ENCODE data around the gene APOA5.
"Not testable (repeated sequence)": the region's sequence is repeated elsewhere in the genome, so short reads cannot be mapped to it uniquely, and the experiment has no call there.

APOA5 gene

DNA sequence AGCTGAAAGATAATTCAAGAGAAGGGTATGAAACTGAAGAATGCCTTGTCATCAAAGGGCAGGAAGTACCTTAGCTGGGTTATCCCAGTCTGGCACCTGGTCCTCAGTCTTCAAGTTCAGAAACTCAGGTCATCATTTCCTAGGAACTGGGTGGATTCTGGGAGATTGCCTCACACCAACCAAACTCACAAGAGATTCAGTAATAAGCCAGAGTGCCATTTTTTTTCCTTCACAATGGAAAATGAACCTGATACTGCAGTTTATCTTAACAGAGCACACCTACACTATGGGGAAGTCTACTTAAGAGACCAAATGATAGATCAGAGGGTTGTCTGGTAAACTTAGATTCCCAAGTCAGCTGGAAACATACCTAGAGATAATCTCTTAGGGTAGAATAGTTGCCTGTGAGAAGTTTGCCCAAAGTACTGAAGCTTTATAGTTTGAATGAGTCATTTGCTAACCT lies 15.1 kb downstream of the APOA5 start:
- Mint-ChIP-seq H3K4me1 (ENCODE audit: low read depth) (peaks cover 74% of the 10 kb centered on the region), H3K36me3 (ENCODE audit: low read depth) (peaks cover 57% of the 10 kb centered on the region), H3K27ac (peak overlapping the region; percentile 80)

DNA sequence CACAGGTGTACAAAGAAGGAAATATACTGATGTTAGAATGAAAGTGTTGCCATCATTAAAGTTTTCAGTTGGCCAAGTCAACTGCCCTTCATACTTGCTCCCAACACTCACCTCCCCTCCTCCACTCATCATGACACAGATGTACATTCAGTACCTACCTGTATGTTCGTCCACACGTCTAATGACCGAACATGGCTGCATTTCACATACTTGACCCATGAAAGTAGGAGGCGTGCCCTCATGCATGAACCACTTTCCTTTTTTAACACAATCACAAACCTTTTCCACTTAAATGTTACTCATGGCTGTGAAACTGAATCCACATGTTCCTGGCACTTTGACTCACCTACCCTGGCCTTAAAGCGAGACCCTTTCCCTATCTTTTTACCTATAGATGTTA lies 15.7 kb downstream of the APOA5 start:
- Mint-ChIP-seq H3K9me3 (no peaks in the 10 kb centered on the region), H3K4me3 (no peak overlapping the region), H3K36me3 (ENCODE audit: low read depth) (peaks cover 55% of the 10 kb centered on the region), H3K27me3 (no peaks in the 10 kb centered on the region), H3K4me1 (ENCODE audit: low read depth) (peaks cover 74% of the 10 kb centered on the region), H3K27ac (peak overlapping the region; percentile 80)

More for the DNA sequence above, 15.1 kb downstream of the APOA5 start:
- Mint-ChIP-seq H3K4me3 (peak overlapping the region; percentile 2), H3K9me3 (no peaks in the 10 kb centered on the region), H3K27me3 (no peaks in the 10 kb centered on the region)

DNA sequence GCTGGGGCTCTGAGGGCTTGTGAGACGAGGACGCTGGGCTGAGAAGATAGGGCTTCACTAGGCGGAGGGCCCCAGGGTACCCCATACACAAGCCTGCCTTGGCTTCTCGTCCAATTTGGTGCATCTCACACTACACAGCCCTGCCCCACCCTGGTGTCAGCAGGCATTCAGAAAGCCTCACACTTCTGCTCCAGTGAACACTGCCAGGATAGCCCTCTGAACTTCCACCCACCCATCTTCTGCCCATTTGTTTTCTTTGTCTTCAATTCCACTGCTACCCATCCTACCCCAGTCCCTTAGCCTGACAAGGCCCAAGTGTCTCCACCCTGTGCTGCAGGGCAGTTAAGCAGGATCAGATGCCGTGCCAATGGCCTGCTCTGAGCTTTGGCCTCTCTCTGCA lies 17.0 kb downstream of the APOA5 start:
- H3K27me3 Mint-ChIP-seq = no peaks in the 10 kb centered on the region
- peaks cover 76% of the 10 kb centered on the region for H3K4me1 Mint-ChIP-seq (ENCODE audit: low read depth)
- no peak overlapping the region for H3K27ac Mint-ChIP-seq
- peak overlapping the region; percentile 3 for H3K4me3 Mint-ChIP-seq
- no peaks in the 10 kb centered on the region for H3K9me3 Mint-ChIP-seq
- H3K36me3 Mint-ChIP-seq (ENCODE audit: low read depth) = peaks cover 51% of the 10 kb centered on the region

DNA sequence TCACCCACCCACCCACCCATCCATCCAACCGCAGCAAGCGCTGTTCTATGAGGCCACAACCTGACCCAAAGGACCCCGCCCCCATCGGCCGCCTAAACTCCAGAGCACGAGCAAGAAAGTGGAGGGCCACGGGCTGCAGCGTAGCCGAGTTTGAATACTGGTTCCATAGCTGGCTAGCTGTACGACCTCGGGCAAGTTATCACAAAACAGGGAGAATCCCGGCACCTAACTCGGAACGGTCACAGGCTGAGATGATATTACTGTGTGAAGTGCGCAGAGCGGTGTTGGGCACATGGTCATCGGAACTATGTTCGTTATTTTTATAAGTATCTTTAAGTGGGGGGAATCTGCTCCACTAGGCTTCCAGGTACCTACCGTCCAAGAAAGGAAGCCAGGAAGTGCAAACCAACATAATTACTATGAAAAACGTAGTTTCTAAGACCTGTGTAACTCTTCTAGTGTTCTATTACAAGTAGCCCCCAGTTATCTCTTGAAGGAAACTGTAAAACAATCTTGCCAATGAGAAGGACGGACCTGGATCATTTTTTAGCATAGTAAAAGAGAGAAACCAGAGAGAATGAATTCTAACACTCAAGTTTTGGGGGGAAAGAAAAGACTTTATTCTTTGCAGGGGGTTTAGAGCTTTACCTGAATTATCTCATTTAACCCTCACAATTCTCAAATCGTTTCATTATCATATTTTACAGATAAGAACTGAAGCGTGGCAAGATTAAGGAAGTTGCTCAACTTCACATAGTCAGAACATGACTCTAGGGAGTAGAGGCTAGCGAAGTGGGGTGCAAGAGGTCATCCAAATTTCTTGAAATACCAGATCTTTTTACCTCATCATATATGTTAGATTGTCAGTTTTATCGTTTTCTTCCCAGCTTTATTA lies 18.2 kb downstream of the APOA5 start:
- H3K36me3 Mint-ChIP-seq (ENCODE audit: low read depth) = peaks cover 48% of the 10 kb centered on the region
- no peaks in the 10 kb centered on the region for H3K9me3 Mint-ChIP-seq
- no peaks in the 10 kb centered on the region for H3K27me3 Mint-ChIP-seq
- H3K4me3 Mint-ChIP-seq = peak overlapping the region; percentile 93
- peak overlapping the region; percentile 95 for H3K27ac Mint-ChIP-seq
- H3K4me1 Mint-ChIP-seq (ENCODE audit: low read depth) = peaks cover 68% of the 10 kb centered on the region

DNA sequence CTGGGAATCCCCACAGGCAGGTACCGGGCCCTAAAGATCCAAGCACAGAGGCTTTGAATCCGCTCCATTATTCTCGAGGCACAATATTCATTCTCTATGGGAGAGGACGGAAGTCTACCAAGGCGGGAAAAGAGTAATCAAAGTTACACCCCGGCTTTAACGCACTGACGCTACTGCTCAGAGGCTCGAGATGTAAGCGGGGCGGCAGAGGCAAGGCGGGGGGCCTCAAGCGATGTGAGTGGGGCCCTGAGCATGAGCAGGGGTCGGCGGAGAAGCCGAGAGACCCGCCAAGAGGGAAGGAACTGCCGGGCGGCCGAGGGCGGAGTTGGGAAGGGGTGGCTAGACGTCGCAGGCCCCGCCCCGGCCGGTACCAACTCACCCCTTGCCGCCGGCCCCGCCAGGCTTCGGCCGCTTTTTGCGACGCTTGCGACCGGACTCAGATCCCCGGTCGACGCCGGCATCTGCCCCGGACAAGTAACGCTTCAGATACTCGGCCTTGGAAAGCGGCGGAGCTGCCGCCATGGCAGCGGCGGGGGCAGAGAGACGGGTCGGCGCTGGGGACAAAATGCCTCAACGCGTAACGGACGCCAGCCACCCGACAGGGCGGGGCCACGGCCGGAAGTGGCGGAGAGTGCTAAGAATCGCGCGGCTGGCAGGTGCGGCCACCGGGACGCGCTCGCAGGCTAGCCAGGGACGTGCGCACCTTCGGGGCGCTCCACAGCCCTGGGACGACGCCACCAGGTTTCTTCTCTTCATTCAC lies 19.1 kb downstream of the APOA5 start, which contains the start of gene BUD13:
Gene BUD13, minus strand, starts transcription at position 545 of the 760 bp plus-strand sequence. Its CDS starts 23 bp downstream, at position 522.
- Mint-ChIP-seq H3K9me3 (no peaks in the 10 kb centered on the region), H3K4me3 (peak within 1 kb of the TSS; percentile 93), H3K27ac (peak within 1 kb of the TSS; percentile 95), H3K36me3 (ENCODE audit: low read depth) (peaks cover 45% of the 10 kb centered on the region), H3K27me3 (no peaks in the 10 kb centered on the region), H3K4me1 (ENCODE audit: low read depth) (peaks cover 59% of the 10 kb centered on the region)

DNA sequence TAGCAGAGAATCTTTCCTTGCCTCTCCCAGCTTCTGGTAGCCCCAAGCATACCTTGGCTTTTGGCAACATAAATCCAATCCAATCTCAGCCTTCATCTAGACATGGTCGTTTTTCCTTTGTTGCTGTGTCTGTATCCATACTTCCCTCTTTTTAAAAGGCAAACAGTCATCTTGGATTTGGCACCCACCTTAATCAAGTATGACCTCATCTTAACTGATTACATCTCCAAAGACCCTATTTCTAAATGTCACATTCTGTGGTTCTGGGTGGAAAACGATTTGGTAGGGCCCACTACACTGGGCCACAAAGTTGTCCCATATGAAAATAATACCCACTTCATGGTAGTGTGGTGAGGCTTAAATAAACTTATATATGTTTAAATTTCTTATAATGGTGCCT lies 19.7 kb downstream of the APOA5 start:
- H3K27me3 Mint-ChIP-seq = no peaks in the 10 kb centered on the region
- H3K9me3 Mint-ChIP-seq = no peaks in the 10 kb centered on the region
- H3K27ac Mint-ChIP-seq = peak overlapping the region; percentile 95
- H3K36me3 Mint-ChIP-seq (ENCODE audit: low read depth) = peaks cover 40% of the 10 kb centered on the region
- peak overlapping the region; percentile 93 for H3K4me3 Mint-ChIP-seq
- peaks cover 53% of the 10 kb centered on the region for H3K4me1 Mint-ChIP-seq (ENCODE audit: low read depth)

DNA sequence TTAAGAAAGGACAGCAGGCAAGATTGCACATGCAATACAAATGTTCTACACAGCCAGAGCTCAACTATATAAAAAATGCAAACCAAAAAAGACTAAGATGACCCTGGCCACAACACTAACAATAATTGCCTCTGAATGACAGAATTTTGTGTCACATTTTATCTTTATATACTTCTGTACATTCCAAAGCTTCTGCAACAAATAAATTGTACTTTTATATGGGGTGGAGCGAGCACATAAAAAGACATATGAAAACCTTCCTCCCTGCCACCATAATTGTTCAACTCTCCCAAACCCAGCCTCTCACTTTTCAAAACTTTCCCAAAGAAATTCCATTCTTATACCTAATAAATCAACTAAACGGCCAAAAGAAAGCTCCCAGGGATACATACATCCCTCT lies 29.5 kb downstream of the APOA5 start:
- Mint-ChIP-seq H3K4me1 (ENCODE audit: low read depth) (no peaks in the 10 kb centered on the region), H3K27ac (no peak overlapping the region), H3K4me3 (no peak overlapping the region), H3K36me3 (ENCODE audit: low read depth) (peaks cover 61% of the 10 kb centered on the region), H3K27me3 (no peaks in the 10 kb centered on the region), H3K9me3 (no peaks in the 10 kb centered on the region)

DNA sequence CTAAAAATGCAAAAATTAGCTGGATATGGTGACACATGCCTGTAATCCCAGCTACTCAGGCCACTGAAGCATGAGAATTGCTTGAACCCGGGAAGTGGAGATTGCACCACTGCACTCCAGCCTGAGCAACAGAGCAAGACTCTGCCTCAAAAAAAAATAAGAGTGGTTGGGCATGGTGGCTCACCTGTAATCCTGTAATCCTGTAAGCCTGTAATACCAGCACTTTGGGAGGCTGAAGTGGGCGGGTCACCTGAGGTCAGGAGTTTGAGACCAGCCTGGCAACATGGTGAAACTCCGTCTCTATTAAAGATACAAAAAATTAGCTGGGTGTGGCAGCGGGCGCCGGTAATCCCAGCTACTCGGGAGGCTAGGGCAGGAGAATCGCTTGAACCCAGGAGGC lies 35.6 kb downstream of the APOA5 start:
- not testable (repeated sequence) for H3K4me3 Mint-ChIP-seq; H3K27ac Mint-ChIP-seq; H3K9me3 Mint-ChIP-seq; H3K4me1 Mint-ChIP-seq (ENCODE audit: low read depth); H3K27me3 Mint-ChIP-seq
- peaks cover 67% of the 10 kb centered on the region for H3K36me3 Mint-ChIP-seq (ENCODE audit: low read depth)

DNA sequence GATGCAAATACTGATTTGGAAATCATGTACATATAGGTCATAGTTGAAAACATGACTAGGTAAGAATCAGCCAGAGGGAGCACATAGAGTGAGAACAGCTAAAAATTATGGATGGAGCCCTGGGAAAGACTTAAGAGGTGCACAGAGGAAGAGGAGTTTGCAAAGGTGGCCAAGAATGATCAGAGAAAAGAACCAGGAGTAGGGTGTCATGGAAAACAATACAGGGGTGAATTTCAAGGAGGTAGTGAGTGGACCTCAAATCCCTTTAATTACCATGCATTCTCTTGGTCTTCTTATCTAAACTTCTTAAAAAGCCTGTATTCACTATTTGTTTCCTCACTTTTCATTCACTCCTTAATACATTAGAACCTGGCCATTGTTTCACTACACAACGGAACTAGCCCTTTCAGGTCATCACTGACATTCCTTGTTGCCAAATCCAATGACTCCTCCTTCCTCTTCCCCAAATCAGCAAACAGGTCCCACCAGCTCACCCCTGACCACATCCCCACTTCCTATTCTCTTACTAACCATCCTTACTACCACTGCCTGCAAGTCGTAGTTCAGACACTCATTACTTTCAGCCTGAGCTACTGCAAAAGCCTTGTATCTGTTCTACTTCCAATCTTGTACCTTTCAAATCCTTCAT lies 41.5 kb downstream of the APOA5 start:
- H3K4me3 Mint-ChIP-seq = no peak overlapping the region
- H3K36me3 Mint-ChIP-seq (ENCODE audit: low read depth) = peaks cover 53% of the 10 kb centered on the region
- no peaks in the 10 kb centered on the region for H3K4me1 Mint-ChIP-seq (ENCODE audit: low read depth)
- H3K27ac Mint-ChIP-seq = no peak overlapping the region
- no peaks in the 10 kb centered on the region for H3K27me3 Mint-ChIP-seq
- no peaks in the 10 kb centered on the region for H3K9me3 Mint-ChIP-seq

DNA sequence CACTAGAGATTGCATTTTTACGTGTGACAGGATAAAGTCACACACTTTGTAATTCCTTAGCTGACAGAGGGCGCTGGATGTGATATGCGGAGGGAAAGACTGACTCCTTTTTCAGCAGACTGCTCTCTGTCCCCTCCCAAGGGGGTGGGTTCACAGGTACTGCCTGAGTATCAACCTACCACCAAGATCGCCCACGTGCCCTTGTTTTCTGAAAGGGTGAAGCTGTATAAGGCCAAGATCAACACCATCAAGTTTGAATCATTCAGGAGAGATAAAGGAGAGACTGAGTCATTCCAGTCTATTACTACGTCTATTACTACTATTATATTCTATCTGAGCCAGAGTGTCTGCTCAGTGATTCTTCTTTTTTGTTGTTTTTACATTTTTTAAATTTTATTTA lies 49.6 kb downstream of the APOA5 start:
- Mint-ChIP-seq H3K4me3 (no peak overlapping the region), H3K9me3 (no peaks in the 10 kb centered on the region), H3K27me3 (no peaks in the 10 kb centered on the region), H3K4me1 (ENCODE audit: low read depth) (no peaks in the 10 kb centered on the region), H3K27ac (no peak overlapping the region), H3K36me3 (ENCODE audit: low read depth) (peaks cover 13% of the 10 kb centered on the region)

DNA sequence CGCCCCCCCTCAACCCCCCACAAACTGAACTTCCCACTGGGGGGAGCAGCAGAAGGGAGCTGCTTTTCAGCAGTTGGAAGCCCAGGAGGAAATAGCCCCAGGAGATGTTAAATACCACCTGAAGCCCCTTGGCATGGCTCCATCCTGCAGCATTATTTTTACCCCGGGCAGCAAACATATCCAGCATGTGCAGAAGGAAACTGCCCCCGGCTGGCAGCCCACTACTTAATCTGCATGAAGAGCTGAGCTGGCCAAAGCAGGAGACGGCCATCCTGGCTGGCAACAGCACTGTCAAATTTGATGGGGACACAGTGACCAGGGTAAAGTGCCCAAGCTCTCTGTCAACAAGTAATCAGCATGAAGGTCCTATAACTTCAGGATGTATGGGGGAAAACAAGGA lies 50.9 kb downstream of the APOA5 start:
- Mint-ChIP-seq H3K27me3 (no peaks in the 10 kb centered on the region), H3K4me3 (no peak overlapping the region), H3K9me3 (no peaks in the 10 kb centered on the region), H3K36me3 (ENCODE audit: low read depth) (peaks cover 6% of the 10 kb centered on the region), H3K27ac (no peak overlapping the region), H3K4me1 (ENCODE audit: low read depth) (no peaks in the 10 kb centered on the region)

All from stimulated activated naive CD8-positive, alpha-beta T cell treated with anti-CD3 and anti-CD28 coated beads, Interleukin-15, Interleukin-2, amounts not matched to agents 100 ng/mL and 50 ng/mL, for 24 hours (primary cell).